Measurements from ENCODE around the gene FMNL3. TPM values are rescaled to one million over a fixed set of nuclear protein-coding genes. Genes with fewer than 3 reads are reported as not detected.

The FMNL3 gene
- total and polyA plus RNA-seq, 2 experiments from 2014 or later = 8.7 to 32.6 TPM

GRCh38 chr12:49603721-49604120 is 103.5 kb downstream of the FMNL3 start (continued):
- no peak for TF ChIP-seq ZNF462 (CRISPR knock-in tag; IDR thresholded peaks at IDR 0.05)
- TF ChIP-seq ETS1 (IDR thresholded peaks at IDR 0.05) = no peak
- no peak for TF ChIP-seq EZH2phosphoT487 (IDR thresholded peaks at IDR 0.05; ENCODE audit: unreplicated experiment)

- Histone ChIP-seq H3K79me2 (replicated peaks; ENCODE audit: insufficient read depth) (no peaks in the 10 kb centered on the region), H3K27me3 (ENCODE audit: insufficient read depth) (no peaks in the 10 kb centered on the region), H3K4me2 (no peak overlapping the region), H3K36me3 (ENCODE audit: insufficient read depth) (no peaks in the 10 kb centered on the region), H4K20me1 (replicated peaks; ENCODE audit: insufficient read depth) (no peaks in the 10 kb centered on the region; the same call in 1 of the 2 replicates), H3K4me1 (ENCODE audit: insufficient read depth) (0 out of 2 replicates have a peak, but pooled peaks cover 2% of the 10 kb centered on the region), H3F3A (replicated peaks; ENCODE audit: low read depth) (no peaks in the 10 kb centered on the region), H3K27ac (ENCODE audit: low read depth) (no peak overlapping the region), H2AFZ (no peak overlapping the region), H3K4me3 (no peak overlapping the region), H3K9me2 (ENCODE audit: insufficient read depth) (peaks cover 10% of the 10 kb centered on the region; the same call in 1 of the 2 replicates)
- no peak overlapping the region for H3K27ac Mint-ChIP-seq
- H3K36me3 Mint-ChIP-seq (ENCODE audit: low read depth) = no peaks in the 10 kb centered on the region; the same call in 1 of the 3 replicates
- DNase-seq (ENCODE audit: low spot score) = no peak
- ATAC-seq = no peak
- no peaks in the 10 kb centered on the region for H3K9me3 Mint-ChIP-seq
- H3K27me3 Mint-ChIP-seq (ENCODE audit: insufficient read depth, low read depth, poor library complexity) = peaks cover 12% of the 10 kb centered on the region
- peaks cover 1% of the 10 kb centered on the region; the same call in 1 of the 3 replicates for H3K4me1 Mint-ChIP-seq
- H3K4me3 Mint-ChIP-seq = no peak overlapping the region
- no peak for TF ChIP-seq CTCF (conservative IDR thresholded peaks at IDR 0.05; ENCODE audit: low read depth in 2 of 2)
- TF ChIP-seq NANOG (IDR thresholded peaks at IDR 0.05; ENCODE audit: borderline replicate concordance) = no peak
- no peak for TF ChIP-seq JUNB (IDR thresholded peaks at IDR 0.05; ENCODE audit: unreplicated experiment)
- TF ChIP-seq ETS1 (IDR thresholded peaks at IDR 0.05) = no peak
- no peak for TF ChIP-seq ZNF331 (CRISPR knock-in tag; IDR thresholded peaks at IDR 0.05; ENCODE audit: low read depth)
- no peak for TF ChIP-seq STAT1 (IDR thresholded peaks at IDR 0.05; ENCODE audit: unreplicated experiment)
- TF ChIP-seq CREB1 (CRISPR knock-in tag; IDR thresholded peaks at IDR 0.05; ENCODE audit: low read depth) = no peak
Measured at GRCh38 chr12:49599961-49600360, 107.2 kb downstream of the FMNL3 start.
